ENCODE results near the gene NOTUM. TPM values are rescaled to one million over a fixed set of nuclear protein-coding genes. Genes with fewer than 3 reads are reported as not detected.

Gene NOTUM
- total and polyA plus RNA-seq, 10 of the 15 experiments (the other 5 are each of a cell fraction or from before 2014, with no cell fraction given) = 0.04 to 0.13 TPM; not detected in 8

DNA sequence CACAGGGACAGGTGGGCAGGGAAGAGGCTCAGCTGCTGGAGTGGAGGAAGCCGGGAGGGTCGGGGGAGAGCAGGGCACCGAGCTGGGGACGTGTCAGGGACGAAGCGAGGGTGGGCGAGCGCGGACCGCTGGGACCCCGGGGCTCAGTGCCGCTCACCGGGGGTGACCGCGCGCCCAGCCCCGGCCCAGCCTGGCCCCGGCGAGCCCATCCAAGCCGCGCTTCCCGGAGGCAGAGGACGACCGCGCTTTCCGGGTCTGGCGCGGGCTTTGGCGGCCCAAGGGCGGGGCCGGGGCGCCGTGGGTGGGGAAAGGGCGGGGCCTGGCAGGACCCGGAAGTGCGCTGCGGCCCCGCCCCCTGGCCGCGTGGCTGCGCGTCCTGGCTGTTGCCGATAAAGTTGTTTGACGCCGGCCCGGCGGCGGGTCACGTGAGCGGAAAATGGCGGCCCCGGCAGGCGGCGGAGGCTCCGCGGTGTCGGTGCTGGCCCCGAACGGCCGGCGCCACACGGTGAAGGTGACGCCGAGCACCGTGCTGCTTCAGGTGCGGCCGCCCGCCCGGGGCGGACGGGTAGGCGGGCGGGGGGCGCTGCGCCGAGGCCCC lies 16.3 kb upstream of the NOTUM start, which contains the start of gene ASPSCR1 (continued):
- TF ChIP-seq EZH2 (IDR thresholded peaks at IDR 0.05; ENCODE audit: borderline replicate concordance, control insufficient read depth, low read depth, low read length) = no peak
- TF ChIP-seq, protein P1, sequence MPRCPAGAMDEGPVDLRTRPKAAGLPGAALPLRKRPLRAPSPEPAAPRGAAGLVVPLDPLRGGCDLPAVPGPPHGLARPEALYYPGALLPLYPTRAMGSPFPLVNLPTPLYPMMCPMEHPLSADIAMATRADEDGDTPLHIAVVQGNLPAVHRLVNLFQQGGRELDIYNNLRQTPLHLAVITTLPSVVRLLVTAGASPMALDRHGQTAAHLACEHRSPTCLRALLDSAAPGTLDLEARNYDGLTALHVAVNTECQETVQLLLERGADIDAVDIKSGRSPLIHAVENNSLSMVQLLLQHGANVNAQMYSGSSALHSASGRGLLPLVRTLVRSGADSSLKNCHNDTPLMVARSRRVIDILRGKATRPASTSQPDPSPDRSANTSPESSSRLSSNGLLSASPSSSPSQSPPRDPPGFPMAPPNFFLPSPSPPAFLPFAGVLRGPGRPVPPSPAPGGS (IDR thresholded peaks at IDR 0.05; ENCODE audit: borderline replicate concordance, insufficient read depth, low read depth, low read length, poor library complexity, severe bottlenecking) = peak; percentile 45
- no peak for TF ChIP-seq NRF1 (conservative IDR thresholded peaks at IDR 0.05; ENCODE audit: low read depth, low read length)
- TF ChIP-seq FOXK2 (IDR thresholded peaks at IDR 0.05) = 0 out of 2 replicates have a peak, but pooled peaks have one; percentile 42
- TF ChIP-seq, protein P2, sequence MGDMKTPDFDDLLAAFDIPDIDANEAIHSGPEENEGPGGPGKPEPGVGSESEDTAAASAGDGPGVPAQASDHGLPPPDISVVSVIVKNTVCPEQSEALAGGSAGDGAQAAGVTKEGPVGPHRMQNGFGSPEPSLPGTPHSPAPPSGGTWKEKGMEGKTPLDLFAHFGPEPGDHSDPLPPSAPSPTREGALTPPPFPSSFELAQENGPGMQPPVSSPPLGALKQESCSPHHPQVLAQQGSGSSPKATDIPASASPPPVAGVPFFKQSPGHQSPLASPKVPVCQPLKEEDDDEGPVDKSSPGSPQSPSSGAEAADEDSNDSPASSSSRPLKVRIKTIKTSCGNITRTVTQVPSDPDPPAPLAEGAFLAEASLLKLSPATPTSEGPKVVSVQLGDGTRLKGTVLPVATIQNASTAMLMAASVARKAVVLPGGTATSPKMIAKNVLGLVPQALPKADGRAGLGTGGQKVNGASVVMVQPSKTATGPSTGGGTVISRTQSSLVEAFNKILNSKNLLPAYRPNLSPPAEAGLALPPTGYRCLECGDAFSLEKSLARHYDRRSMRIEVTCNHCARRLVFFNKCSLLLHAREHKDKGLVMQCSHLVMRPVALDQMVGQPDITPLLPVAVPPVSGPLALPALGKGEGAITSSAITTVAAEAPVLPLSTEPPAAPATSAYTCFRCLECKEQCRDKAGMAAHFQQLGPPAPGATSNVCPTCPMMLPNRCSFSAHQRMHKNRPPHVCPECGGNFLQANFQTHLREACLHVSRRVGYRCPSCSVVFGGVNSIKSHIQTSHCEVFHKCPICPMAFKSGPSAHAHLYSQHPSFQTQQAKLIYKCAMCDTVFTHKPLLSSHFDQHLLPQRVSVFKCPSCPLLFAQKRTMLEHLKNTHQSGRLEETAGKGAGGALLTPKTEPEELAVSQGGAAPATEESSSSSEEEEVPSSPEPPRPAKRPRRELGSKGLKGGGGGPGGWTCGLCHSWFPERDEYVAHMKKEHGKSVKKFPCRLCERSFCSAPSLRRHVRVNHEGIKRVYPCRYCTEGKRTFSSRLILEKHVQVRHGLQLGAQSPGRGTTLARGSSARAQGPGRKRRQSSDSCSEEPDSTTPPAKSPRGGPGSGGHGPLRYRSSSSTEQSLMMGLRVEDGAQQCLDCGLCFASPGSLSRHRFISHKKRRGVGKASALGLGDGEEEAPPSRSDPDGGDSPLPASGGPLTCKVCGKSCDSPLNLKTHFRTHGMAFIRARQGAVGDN (IDR thresholded peaks at IDR 0.05) = peak; percentile 91
- TF ChIP-seq ZNF24 (IDR thresholded peaks at IDR 0.05) = peak; percentile 49; the same call in 1 of the 2 replicates
- peak; percentile 99 for TF ChIP-seq ASH2L (IDR thresholded peaks at IDR 0.05; ENCODE audit: borderline replicate concordance, low read depth)
- TF ChIP-seq TBL1XR1 (IDR thresholded peaks at IDR 0.05; ENCODE audit: low read depth, low read length) = peak; percentile 38; the same call in 1 of the 2 replicates
- TF ChIP-seq JUNB (IDR thresholded peaks at IDR 0.05) = no peak
- peak; percentile 73; the same call in 1 of the 2 replicates for TF ChIP-seq RB1 (IDR thresholded peaks at IDR 0.05; ENCODE audit: borderline replicate concordance)
- TF ChIP-seq PML (IDR thresholded peaks at IDR 0.05; ENCODE audit: low read length) = peak; percentile 71; the same call in 1 of the 2 replicates
- TF ChIP-seq, protein P3, sequence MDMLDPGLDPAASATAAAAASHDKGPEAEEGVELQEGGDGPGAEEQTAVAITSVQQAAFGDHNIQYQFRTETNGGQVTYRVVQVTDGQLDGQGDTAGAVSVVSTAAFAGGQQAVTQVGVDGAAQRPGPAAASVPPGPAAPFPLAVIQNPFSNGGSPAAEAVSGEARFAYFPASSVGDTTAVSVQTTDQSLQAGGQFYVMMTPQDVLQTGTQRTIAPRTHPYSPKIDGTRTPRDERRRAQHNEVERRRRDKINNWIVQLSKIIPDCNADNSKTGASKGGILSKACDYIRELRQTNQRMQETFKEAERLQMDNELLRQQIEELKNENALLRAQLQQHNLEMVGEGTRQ (IDR thresholded peaks at IDR 0.05; ENCODE audit: borderline replicate concordance, low read depth, low read length) = peak; percentile 90
- TF ChIP-seq ETV6 (conservative IDR thresholded peaks at IDR 0.05 in 1 of 2, IDR thresholded peaks at IDR 0.05 in 1 of 2; ENCODE audit: borderline replicate concordance in 1 of 2, low read depth in 1 of 2) = 0 out of 4 replicates have a peak, but pooled peaks of 1 of the 2 experiments have one; percentile 27
- peak; percentile 71 for TF ChIP-seq RUNX3 (IDR thresholded peaks at IDR 0.05; ENCODE audit: low read length)
- TF ChIP-seq NFXL1 (IDR thresholded peaks at IDR 0.05; ENCODE audit: borderline replicate concordance) = no peak
- TF ChIP-seq MYC (IDR thresholded peaks at IDR 0.05; ENCODE audit: insufficient read depth, insufficient read length, insufficient replicate concordance, low read length, severe bottlenecking) = peak; percentile 83
- peak; percentile 99 for TF ChIP-seq YY1 (IDR thresholded peaks at IDR 0.05; ENCODE audit: low read depth, low read length)
- TF ChIP-seq YBX1 (IDR thresholded peaks at IDR 0.05) = no peak
- TF ChIP-seq TAF1 (IDR thresholded peaks at IDR 0.05; ENCODE audit: borderline replicate concordance, low read depth, low read length) = peak; percentile 96
- no peak for TF ChIP-seq MEF2A (IDR thresholded peaks at IDR 0.05; ENCODE audit: insufficient read depth, low read depth, low read length)
